T-helper 2 cell treated with Interferon-gamma antibody and Interleukin-4, amounts not matched to agents 5 μg/mL and 100 μg/mL, for 36 hours (primary cell): Measurements from ENCODE around the gene PNPLA4.

Source experiments
- DNase-seq: peaks from one replicate; pipeline ENCODE4 v3.0.0; 2021; ENCODE audit warnings: low spot score
- H3K27ac Mint-ChIP-seq: one replicate; pipeline ENCODE4 v1.8.0; 2021; ENCODE audit warnings: mild to moderate bottlenecking, mixed read lengths
- H3K27me3 Mint-ChIP-seq: one replicate; pipeline ENCODE4 v1.8.0; 2021; ENCODE audit warnings: low read depth, mixed read lengths
- H3K36me3 Mint-ChIP-seq: one replicate; pipeline ENCODE4 v1.8.0; 2021; ENCODE audit warnings: low read depth, mixed read lengths
- H3K4me1 Mint-ChIP-seq: one replicate; pipeline ENCODE4 v1.8.0; 2021; ENCODE audit warnings: low read depth, mixed read lengths
- H3K4me3 Mint-ChIP-seq: one replicate; pipeline ENCODE4 v1.8.0; 2022; ENCODE audit warnings: mild to moderate bottlenecking, moderate library complexity, mixed read lengths
- H3K9me3 Mint-ChIP-seq: one replicate; pipeline ENCODE4 v1.8.0; 2021; ENCODE audit warnings: mixed read lengths

PNPLA4 gene

GRCh38 chrX:7925867-7926472 is 1.2 kb downstream of the PNPLA4 start:
- DNase-seq = peak; percentile 33
- H3K36me3 Mint-ChIP-seq = no peaks in the 10 kb centered on the region
- no peaks in the 10 kb centered on the region for H3K27me3 Mint-ChIP-seq
- peaks cover 12% of the 10 kb centered on the region for H3K4me1 Mint-ChIP-seq
- H3K4me3 Mint-ChIP-seq = peak overlapping the region; percentile 89
- no peak overlapping the region for H3K27ac Mint-ChIP-seq
- H3K9me3 Mint-ChIP-seq = no peaks in the 10 kb centered on the region

GRCh38 chrX:7921750-7922149 is 5.5 kb downstream of the PNPLA4 start:
- peaks cover 7% of the 10 kb centered on the region for H3K4me1 Mint-ChIP-seq

GRCh38 chrX:7908821-7909220 is 18.4 kb downstream of the PNPLA4 start:
- Mint-ChIP-seq H3K27me3 (no peaks in the 10 kb centered on the region), H3K4me1 (no peaks in the 10 kb centered on the region), H3K27ac (no peak overlapping the region), H3K4me3 (no peak overlapping the region), H3K36me3 (no peaks in the 10 kb centered on the region), H3K9me3 (no peaks in the 10 kb centered on the region)
- DNase-seq = no peak

More at GRCh38 chrX:7921750-7922149, 5.5 kb downstream of the PNPLA4 start:
- Mint-ChIP-seq H3K27ac (no peak overlapping the region), H3K27me3 (no peaks in the 10 kb centered on the region), H3K9me3 (no peaks in the 10 kb centered on the region), H3K4me3 (no peak overlapping the region), H3K36me3 (no peaks in the 10 kb centered on the region)
- no peak for DNase-seq

GRCh38 chrX:7904562-7904961 is 22.7 kb downstream of the PNPLA4 start:
- Mint-ChIP-seq H3K9me3 (no peaks in the 10 kb centered on the region), H3K27me3 (no peaks in the 10 kb centered on the region), H3K4me3 (no peak overlapping the region), H3K27ac (no peak overlapping the region), H3K36me3 (no peaks in the 10 kb centered on the region), H3K4me1 (no peaks in the 10 kb centered on the region)
- no peak for DNase-seq

- H3K4me1 Mint-ChIP-seq = no peaks in the 10 kb centered on the region
- no peaks in the 10 kb centered on the region for H3K36me3 Mint-ChIP-seq
- H3K4me3 Mint-ChIP-seq = no peak overlapping the region
- no peak overlapping the region for H3K27ac Mint-ChIP-seq
- DNase-seq = no peak
- H3K9me3 Mint-ChIP-seq = no peaks in the 10 kb centered on the region
- H3K27me3 Mint-ChIP-seq = no peaks in the 10 kb centered on the region
These were observed 35.3 kb downstream of the PNPLA4 start for GRCh38 chrX:7891928-7892327.

GRCh38 chrX:7889680-7890079 is 37.5 kb downstream of the PNPLA4 start:
- H3K27me3 Mint-ChIP-seq = no peaks in the 10 kb centered on the region
- H3K4me1 Mint-ChIP-seq = no peaks in the 10 kb centered on the region
- no peak overlapping the region for H3K4me3 Mint-ChIP-seq
- DNase-seq = no peak
- no peak overlapping the region for H3K27ac Mint-ChIP-seq
- no peaks in the 10 kb centered on the region for H3K36me3 Mint-ChIP-seq
- no peaks in the 10 kb centered on the region for H3K9me3 Mint-ChIP-seq

- H3K9me3 Mint-ChIP-seq = no peaks in the 10 kb centered on the region
- H3K27me3 Mint-ChIP-seq = no peaks in the 10 kb centered on the region
- no peak overlapping the region for H3K4me3 Mint-ChIP-seq
- H3K4me1 Mint-ChIP-seq = no peaks in the 10 kb centered on the region
- H3K36me3 Mint-ChIP-seq = no peaks in the 10 kb centered on the region
- no peak for DNase-seq
- H3K27ac Mint-ChIP-seq = no peak overlapping the region
These were observed 38.1 kb downstream of the PNPLA4 start for GRCh38 chrX:7889135-7889534.

- Mint-ChIP-seq H3K4me3 (no peak overlapping the region), H3K27me3 (no peaks in the 10 kb centered on the region), H3K36me3 (no peaks in the 10 kb centered on the region), H3K27ac (no peak overlapping the region), H3K9me3 (no peaks in the 10 kb centered on the region), H3K4me1 (no peaks in the 10 kb centered on the region)
- no peak for DNase-seq
These were observed 50.3 kb downstream of the PNPLA4 start for GRCh38 chrX:7876957-7877356.

GRCh38 chrX:7872042-7872441 is 55.2 kb downstream of the PNPLA4 start:
- Mint-ChIP-seq H3K4me1 (no peaks in the 10 kb centered on the region), H3K4me3 (no peak overlapping the region), H3K27me3 (no peaks in the 10 kb centered on the region), H3K27ac (no peak overlapping the region), H3K9me3 (no peaks in the 10 kb centered on the region), H3K36me3 (no peaks in the 10 kb centered on the region)
- DNase-seq = no peak

- DNase-seq = no peak
- H3K4me1 Mint-ChIP-seq = no peaks in the 10 kb centered on the region
- H3K4me3 Mint-ChIP-seq = no peak overlapping the region
- no peaks in the 10 kb centered on the region for H3K27me3 Mint-ChIP-seq
- no peak overlapping the region for H3K27ac Mint-ChIP-seq
- no peaks in the 10 kb centered on the region for H3K9me3 Mint-ChIP-seq
- no peaks in the 10 kb centered on the region for H3K36me3 Mint-ChIP-seq
These were observed 75.0 kb downstream of the PNPLA4 start for GRCh38 chrX:7852166-7852565.
